Adrenal gland (tissue), 12 donors: ENCODE results near the gene SYT8. TPM values are rescaled to one million over a fixed set of nuclear protein-coding genes. Genes with fewer than 3 reads are reported as not detected.

Experiments used
- DNase-seq, 7 donors: peaks; one replicate each; pipeline ENCODE4 v3.0.0-alpha.2; 2019 to 2020
- H3K27ac ChIP-seq, 5 donors: fragments of 200-600 bp; sonication (generic) in 4 of 5; 1 replicate in 3 of 5; 2 replicates in 2 of 5; pipeline versions ENCODE4 v1.5.1 to v1.8.0; 2016 to 2020; ENCODE audit warnings: mild to moderate bottlenecking in 1 of 5
- H3K27me3 ChIP-seq: fragments of 200-600 bp; 2 replicates; pipeline ENCODE4 v1.8.0; 2021
- H3K36me3 ChIP-seq, 2 donors: fragments of 200-600 bp; replicated peaks in 1 of 2; 1 replicate in 1 of 2; 2 replicates in 1 of 2; pipeline versions ENCODE4 v1.5.1 to v1.8.0; 2018 to 2022
- H3K4me1 ChIP-seq, 2 donors: fragments of 200-600 bp; replicated peaks in 1 of 2; 1 replicate in 1 of 2; 2 replicates in 1 of 2; pipeline versions ENCODE4 v1.5.1 to v1.8.0; 2018 to 2021
- H3K4me3 ChIP-seq, 4 donors: fragments of 200-600 bp; sonication (generic) in 3 of 4; one replicate each; pipeline ENCODE4 v1.5.1; 2016 to 2018
- H3K9me3 ChIP-seq, 3 donors: fragments of 200-600 bp; sonication (generic) in 1 of 3; replicated peaks in 1 of 3; 1 replicate in 2 of 3; 2 replicates in 1 of 3; pipeline versions ENCODE4 v1.5.1 to v1.8.0; 2016 to 2021
- CTCF ChIP-seq, 6 experiments: fragments of 450-650 bp in 4 of 6; fragments of 200-600 bp in 2 of 6; sonication (generic) in 1 of 6; IDR thresholded peaks; 1 replicate in 5 of 6; 2 replicates in 1 of 6; pipeline versions ENCODE4 v1.5.1 to v1.8.0; 2016 to 2021; ENCODE audit warnings: antibody characterized with exemption in 6 of 6, mild to moderate bottlenecking in 2 of 6, moderate library complexity in 1 of 6
- POLR2A ChIP-seq, 2 donors: fragments of 450-650 bp; IDR thresholded peaks; one replicate each; pipeline ENCODE4 v1.6.1; 2017; ENCODE audit warnings: antibody characterized with exemption in 2 of 2, mild to moderate bottlenecking in 2 of 2, moderate library complexity in 1 of 2
- WGBS, 4 donors: extraction: QIAGEN DNeasy Blood & Tissue Kit in 2 of 4; methylation state at CpG; one replicate each; pipeline versions ENCODE4 v1.1.5 to v1.1.7; 2013 to 2017; 5-methylcytosine and 5-hydroxymethylcytosine counted together
- intact Hi-C, 2 donors: fragments of 100-400 bp; cut with DNase I; formaldehyde crosslinking; loops; one replicate each; pipeline versions ENCODE4 v1.14.1 to v1.15.0; 2022 to 2023
- polyA plus RNA-seq, 3 donors: library from polyadenylated mRNA; stranded (reverse); fragments of 200-250 nt in 2 of 3; fragments of 350-450 nt in 1 of 3; fragmentation: Illumina TruSeq in 1 of 3; extraction: RNeasy Lipid Tissue Mini Kit (QIAGEN cat#74804) in 1 of 3; gene quantifications; one replicate each; pipeline ENCODE4 v1.2.3, GENCODE V29; 2013 to 2014
- total RNA-seq, 9 donors: library from RNA; depleted of rRNA in 4 of 9; stranded (reverse); fragments of >200 nt in 4 of 9; fragments of 120-200 nt in 1 of 9; fragmentation: NEBNext Ultra II Directional in 1 of 9; extraction: Animal tissue kit (Norgen Biotek cat#: 25700) in 1 of 9; gene quantifications; one replicate each; pipeline versions ENCODE4 v1.1.0 to v1.2.4, GENCODE V29; 2013 to 2023
- donor health status: healthy with polysubstance abuse.
- donor health status: Bipolar disorder and iron deficiency.
- donor health status: DM: yes; HTN: yes; CAD: no.
- donor health status: DM: no; HTN: no; CAD: no.
- donor health status: DM: no; HTN: no; CAD: no.
- donor health status: DM: yes; HTN: yes; CAD: no.

The SYT8 gene
- total and polyA plus RNA-seq, 12 donors = 0.44 to 3.1 (median 0.91) TPM; not detected in 7

DNA sequence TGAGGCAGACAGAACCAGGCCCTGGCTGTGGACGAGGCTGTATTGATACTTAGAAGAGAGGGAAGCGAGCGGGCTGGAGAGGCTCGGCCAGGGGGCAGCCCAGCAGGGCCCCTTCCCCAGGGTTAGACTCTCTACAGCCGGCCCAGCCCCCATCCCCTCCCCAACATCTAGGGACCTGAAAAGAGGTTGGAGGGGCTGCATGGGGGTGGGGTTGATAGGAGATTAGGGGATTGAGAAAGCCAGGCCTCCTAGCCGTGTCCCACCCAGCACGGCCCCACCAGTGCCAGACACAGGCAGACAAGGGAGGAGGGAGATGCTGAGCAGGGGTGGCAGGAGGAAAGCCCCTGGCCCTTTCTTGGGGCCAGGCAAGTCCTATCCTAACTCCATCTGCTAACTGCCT lies 23.8 kb downstream of the SYT8 start:
- DNase-seq = no peak
- WGBS, 4 donors = 84 to 96% (median 90%) methylated on average over 5 to 7 of the region's 7 CpGs
- H3K4me3 ChIP-seq = no peak overlapping the region
- H3K9me3 ChIP-seq = no peaks in the 10 kb centered on the region
- no peaks in the 10 kb centered on the region for H3K27me3 ChIP-seq
- intact Hi-C loops = no loop called here
- peaks cover 18 to 29% of the 10 kb centered on the region in 2 donors for H3K4me1 ChIP-seq
- no peak overlapping the region for H3K27ac ChIP-seq
- TF ChIP-seq CTCF (IDR thresholded peaks at IDR 0.05) = no peak
- no peak for TF ChIP-seq POLR2A (IDR thresholded peaks at IDR 0.05)
- no peaks in the 10 kb centered on the region for H3K36me3 ChIP-seq

DNA sequence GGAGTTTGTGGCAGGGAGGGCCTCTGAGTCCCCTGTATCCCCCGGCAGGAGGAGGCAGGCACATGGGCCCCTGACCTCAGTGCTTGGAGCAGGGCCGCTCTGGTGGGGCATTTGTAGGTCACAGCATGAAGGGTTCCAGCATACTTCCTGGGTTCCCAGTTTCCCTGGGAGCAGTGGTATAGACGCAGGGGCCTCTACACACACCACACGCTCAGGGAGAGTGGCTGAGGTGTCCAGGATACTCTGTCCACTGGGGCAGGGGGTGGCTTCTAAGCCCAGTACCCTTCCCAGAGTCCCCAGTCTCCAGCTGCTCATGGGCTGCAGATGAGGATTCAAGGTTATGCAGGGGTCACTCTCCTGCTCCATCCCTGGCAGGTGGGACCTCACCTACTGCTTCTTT lies 24.2 kb downstream of the SYT8 start:
- Histone ChIP-seq H3K9me3 (no peaks in the 10 kb centered on the region), H3K4me1 (peaks cover 23 to 31% of the 10 kb centered on the region in 2 donors), H3K27me3 (no peaks in the 10 kb centered on the region), H3K27ac (no peak overlapping the region), H3K36me3 (no peaks in the 10 kb centered on the region), H3K4me3 (no peak overlapping the region)
- WGBS, 4 donors = 83 to 89% (median 89%) methylated on average over 4 of the region's 4 CpGs; no CpG with 5 or more reads in 1 of the 4 donors
- TF ChIP-seq POLR2A (IDR thresholded peaks at IDR 0.05) = no peak
- TF ChIP-seq CTCF (IDR thresholded peaks at IDR 0.05) = no peak
- DNase-seq = no peak
- intact Hi-C loops = no loop called here

DNA sequence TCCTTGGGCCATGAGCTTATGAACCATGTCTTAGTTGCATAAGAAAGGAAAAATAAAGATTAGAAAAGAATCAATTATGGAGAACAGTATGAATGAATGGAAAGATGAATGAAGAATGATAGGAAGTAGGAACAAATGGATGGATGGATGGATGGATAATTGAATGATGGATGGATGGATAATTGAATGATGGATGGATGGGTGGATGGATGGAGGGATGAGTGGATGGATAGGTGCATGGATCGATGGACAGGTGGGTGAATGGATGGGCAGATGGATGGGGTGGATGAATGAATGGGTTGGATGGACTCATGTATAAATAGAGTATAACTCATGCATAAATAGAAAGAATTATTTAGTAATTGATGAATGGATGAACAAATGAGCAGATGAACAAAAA lies 25.3 kb downstream of the SYT8 start:
- H3K27ac ChIP-seq = no peak overlapping the region
- H3K4me1 ChIP-seq = peaks cover 34 to 40% of the 10 kb centered on the region in 2 donors
- TF ChIP-seq POLR2A (IDR thresholded peaks at IDR 0.05) = no peak
- no peak for TF ChIP-seq CTCF (IDR thresholded peaks at IDR 0.05)
- H3K9me3 ChIP-seq = no peaks in the 10 kb centered on the region
- no peak overlapping the region for H3K4me3 ChIP-seq
- DNase-seq = no peak
- no peaks in the 10 kb centered on the region for H3K36me3 ChIP-seq
- H3K27me3 ChIP-seq = no peaks in the 10 kb centered on the region
- intact Hi-C loops = no loop called here
- 96 to 100% (median 97%) methylated on average over 1 of the region's 1 CpG for WGBS, 4 donors

DNA sequence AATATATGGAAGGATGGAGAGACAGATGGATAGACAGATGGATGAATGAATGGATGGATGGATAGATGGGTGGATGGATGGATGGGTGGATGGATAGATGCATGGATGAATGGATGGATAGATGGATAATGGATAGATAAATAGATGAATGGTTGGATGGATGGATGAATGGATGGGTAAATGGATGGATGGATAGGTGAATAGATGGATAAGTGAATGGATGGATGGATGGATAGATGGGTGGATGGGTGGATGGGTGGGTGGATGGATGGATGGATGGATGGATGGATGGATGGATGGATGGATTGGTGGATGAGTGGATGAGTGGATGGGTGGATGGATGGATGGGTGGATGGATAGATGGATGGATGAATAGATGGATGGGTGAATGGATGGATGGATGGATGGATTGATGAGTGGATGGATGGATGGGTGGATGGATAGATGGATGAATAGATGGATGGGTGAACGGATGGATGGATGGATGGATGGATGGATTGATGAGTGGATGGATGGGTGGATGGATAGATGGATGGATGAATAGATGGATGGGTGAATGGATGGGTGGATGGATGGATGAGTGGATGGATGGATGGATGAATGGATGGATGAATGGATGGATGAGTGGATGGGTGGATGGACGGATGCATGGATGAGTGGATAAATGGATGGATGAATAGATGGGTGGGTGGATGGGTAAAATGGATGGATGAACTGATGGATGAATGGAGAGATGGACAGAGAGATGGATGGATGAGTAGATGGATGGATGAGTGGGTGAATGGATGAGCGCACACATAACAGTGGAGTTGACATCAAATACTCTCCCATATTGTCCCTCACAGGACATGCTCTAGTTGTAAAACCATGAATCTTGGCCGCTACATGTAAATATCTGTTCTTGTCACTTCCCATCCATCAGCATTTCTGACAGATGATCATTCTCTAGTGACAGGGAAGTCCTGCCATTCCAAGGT lies 26.9 kb downstream of the SYT8 start:
- WGBS, 4 donors = 92 to 96% (median 93%) methylated on average over 4 of the region's 4 CpGs
- H3K4me3 ChIP-seq = no peak overlapping the region
- H3K27ac ChIP-seq = peak overlapping the region in 1 of 5 donors; percentile 97
- no peaks in the 10 kb centered on the region for H3K27me3 ChIP-seq
- no peak for DNase-seq
- intact Hi-C loops = no loop called here
- no peak for TF ChIP-seq CTCF (IDR thresholded peaks at IDR 0.05)
- TF ChIP-seq POLR2A (IDR thresholded peaks at IDR 0.05) = no peak
- H3K4me1 ChIP-seq = peaks cover 33 to 43% of the 10 kb centered on the region in 2 donors
- no peaks in the 10 kb centered on the region for H3K9me3 ChIP-seq
- no peaks in the 10 kb centered on the region for H3K36me3 ChIP-seq
